Activated CD8-positive, alpha-beta memory T cell treated with anti-CD3 and anti-CD28 coated beads for 36 hours (primary cell): ENCODE data around the gene KRTAP2-1. TPM values are rescaled to one million over a fixed set of nuclear protein-coding genes. Genes with fewer than 3 reads are reported as not detected.
"Not testable (repeated sequence)": the region's sequence is repeated elsewhere in the genome, so short reads cannot be mapped to it uniquely, and the experiment has no call there.

Experiments
- CTCF ChIA-PET: fragments of 350-600 bp; sonication (Branson Sonifier 250); formaldehyde crosslinking; loops from one replicate; lab custom pipeline; 2021; ENCODE audit warnings: antibody characterized with exemption; lab: Charles Lee
- POLR2A ChIA-PET: fragments of 350-600 bp; sonication (Branson Sonifier 250); formaldehyde crosslinking; loops from one replicate; lab custom pipeline; 2021; ENCODE audit warnings: antibody characterized with exemption; lab: Charles Lee
- total RNA-seq, 2 experiments: library from RNA; stranded (reverse); gene quantifications; one replicate each; pipeline ENCODE4 v1.2.3, GENCODE V29; 2021

The KRTAP2-1 gene
- total RNA-seq, 2 experiments from 2014 or later, result not detected

DNA sequence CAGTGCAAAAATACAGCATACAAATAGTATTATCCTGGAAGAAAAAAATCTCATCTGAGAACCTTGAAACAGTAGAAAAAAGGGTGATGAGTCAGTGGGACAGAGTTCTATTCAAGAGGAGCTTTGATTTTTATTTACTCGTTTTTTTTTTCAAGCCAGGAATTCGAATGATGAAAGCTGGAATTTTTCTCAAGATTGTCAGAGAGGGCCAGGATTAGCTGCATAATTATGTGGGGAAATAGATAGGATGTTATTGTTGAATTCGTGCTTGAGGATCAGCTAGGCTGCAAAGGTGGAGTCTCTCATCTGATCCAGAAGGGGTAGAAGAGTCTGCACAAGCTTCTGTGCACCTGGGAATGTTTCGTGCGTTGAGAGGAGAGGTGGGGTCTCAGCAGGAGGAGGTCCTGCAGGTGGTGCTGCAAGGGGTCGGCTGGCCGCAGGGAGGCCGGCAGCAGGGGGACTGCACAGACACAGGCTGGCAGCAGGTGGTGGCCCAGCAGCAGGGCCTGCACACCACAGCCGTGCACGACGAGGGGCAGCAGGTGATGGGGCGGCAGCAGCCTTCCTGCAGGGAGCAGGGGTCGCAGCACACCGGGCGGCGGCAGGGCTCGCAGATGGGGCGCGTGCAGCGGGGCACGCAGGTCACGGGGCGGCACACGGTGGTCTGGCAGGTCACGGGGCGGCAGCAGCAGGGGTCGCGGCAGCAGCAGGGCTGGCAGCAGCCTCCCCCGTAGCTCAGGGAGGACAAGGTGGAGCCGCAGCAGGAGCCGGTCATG is 12.3 kb upstream of the KRTAP2-1 start:
- CTCF ChIA-PET, POLR2A ChIA-PET: not testable (repeated sequence)

DNA sequence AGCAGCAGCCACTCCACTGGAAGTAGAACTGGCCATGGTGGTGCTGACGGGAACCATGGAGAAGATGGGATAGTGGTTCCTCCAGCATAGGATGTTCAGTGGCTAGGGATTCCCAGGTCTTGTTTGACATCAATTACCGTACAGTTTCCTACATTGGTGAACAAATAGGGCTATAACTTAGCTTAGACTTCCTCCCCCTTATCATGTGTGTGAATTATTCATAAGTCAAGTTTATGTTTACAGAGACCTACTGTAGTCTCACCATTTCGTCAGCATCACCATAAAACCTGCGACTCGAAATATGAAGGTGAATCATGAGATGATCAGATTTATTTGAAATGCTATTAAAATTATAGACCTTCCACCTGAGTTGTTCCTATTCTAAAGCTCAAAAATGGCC is 11.6 kb upstream of the KRTAP2-1 start:
- ChIA-PET CTCF (no interaction called here), POLR2A (no interaction called here)

DNA sequence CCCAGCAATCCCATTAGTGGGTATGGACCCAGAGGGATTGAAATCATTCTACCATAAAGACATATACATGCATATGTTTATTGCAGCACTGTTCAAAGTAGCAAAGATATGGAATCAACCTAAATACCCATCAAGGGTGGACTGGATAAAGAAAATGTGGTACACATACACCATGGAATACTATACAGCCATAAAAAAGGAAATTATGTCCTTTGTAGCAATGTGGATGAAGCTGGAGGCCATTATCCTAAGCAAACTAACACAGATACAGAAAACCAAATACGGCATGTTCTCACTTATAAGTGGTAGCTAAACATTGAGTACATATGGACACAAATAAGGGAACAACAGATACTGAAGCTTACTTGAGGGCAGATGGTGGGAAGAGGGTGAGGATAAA is 10.4 kb upstream of the KRTAP2-1 start:
- ChIA-PET CTCF (no interaction called here), POLR2A (no interaction called here)

DNA sequence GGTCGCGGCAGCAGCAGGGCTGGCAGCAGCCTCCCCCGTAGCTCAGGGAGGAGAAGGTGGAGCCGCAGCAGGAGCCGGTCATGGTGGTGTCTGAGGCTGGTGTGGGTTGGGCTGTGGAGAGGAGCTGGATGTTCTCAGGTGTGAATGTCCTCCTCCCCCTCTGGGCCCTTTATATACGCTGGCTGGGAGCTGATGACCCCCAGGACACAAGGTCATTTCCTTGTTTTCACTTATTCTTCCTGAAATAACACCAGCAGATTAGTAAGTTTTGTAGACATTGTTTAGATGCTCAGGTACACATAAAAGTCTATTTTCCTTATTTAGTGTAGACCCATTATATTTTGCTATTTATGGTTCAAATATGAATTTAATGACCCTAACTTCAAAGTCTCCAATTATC is 8.0 kb upstream of the KRTAP2-1 start, which contains the start of gene KRTAP2-2:
KRTAP2-2 (minus strand) TSS at position 101 of the 400 bp plus-strand sequence; CDS start at position 82, 19 bp downstream.
- POLR2A ChIA-PET, CTCF ChIA-PET: not testable (repeated sequence)

DNA sequence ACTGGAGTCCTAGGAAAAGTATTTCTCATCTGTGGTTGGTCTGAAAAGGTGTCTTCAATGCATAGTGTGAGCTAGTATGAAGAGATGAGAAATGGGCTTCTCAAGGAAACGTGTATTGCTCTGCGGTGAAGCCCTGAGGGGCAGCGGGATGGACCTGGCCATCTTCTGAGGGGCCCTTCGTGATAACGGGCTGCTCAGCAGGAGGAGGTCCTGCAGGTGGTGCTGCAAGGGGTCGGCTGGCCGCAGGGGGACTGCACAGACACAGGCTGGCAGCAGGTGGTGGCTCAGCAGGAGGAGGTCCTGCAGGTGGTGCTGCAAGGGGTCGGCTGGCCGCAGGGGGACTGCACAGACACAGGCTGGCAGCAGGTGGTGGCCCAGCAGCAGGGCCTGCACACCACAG is 7.4 kb upstream of the KRTAP2-1 start:
- POLR2A ChIA-PET, CTCF ChIA-PET: not testable (repeated sequence)

DNA sequence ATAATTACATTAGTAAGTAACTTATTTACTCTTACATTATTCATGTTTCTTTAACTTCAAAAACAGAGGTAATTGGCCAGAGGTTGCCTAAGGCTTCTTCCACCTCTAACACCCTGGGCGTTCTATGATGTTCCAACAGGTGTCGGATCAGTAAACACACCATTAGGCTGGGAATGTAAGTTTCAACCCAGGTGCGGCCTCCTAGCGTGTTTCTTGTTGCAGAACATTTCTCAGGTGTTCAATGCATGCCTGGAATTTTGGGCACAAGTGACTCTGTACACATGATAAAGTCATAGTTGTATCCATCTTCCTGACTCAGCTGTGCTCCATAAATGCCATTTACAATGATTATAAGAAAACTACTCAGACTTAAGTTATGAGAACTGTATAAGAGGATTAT is 6.9 kb upstream of the KRTAP2-1 start:
- ChIA-PET POLR2A (no interaction called here), CTCF (no interaction called here)

DNA sequence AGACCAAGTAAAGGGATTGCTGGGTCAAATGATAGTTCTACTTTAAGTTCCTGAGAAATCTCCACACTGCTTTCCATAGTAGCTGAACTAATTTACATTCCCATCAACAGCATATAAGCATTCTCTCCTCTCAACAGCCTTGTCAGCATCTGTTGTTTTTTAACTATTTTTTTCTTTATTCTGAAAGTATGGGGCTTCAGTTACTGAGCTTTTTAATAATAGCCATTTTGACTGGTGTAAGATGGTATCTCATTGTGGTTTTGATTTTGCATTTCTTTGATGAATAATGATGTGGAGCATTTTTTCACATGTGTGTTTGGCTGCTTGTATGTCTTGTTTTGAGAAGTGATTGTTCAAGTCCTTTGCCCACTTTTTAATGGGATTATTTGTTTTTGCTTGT is 5.5 kb upstream of the KRTAP2-1 start:
- POLR2A ChIA-PET, result no interaction called here
- CTCF ChIA-PET, result no interaction called here

DNA sequence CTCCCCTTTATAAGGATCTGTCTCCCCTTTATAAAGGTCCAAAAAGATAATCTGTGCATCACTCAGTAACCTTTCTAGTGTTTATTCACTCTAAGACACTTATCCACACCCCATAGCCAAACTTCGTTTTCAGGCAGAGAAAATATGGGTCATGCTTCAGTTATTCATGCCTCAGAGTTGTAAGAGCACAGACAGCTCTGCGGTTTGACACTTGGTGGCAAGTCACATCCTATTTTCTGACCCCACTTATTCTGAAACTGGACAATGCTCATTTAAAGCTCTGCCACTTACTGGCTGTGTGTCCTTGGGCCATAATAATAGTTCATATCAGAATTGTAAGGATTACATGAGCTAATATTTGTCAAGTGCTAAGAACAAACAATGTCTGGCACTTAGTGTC is 2.0 kb upstream of the KRTAP2-1 start:
- POLR2A ChIA-PET, result no interaction called here
- CTCF ChIA-PET, result no interaction called here

DNA sequence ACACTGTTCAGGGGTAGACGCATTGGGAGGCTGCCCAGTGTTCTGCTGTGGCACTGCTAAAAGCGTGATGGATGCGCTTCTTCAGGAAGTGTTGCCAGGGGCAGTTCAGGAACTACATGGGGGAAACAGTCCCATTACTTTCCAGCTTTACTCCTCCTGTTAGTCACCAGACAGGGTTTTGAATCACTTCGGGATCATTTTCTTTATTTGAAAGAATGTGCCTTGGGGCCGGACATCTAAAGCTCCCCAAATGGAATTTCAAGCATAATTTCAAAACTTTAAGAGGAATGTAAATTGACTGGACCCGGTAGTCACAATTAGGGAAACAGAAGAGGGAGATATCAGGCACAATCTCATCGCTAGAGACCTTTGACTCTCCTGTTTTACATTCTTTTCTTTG is 1.3 kb upstream of the KRTAP2-1 start:
- ChIA-PET POLR2A (no interaction called here), CTCF (no interaction called here)

DNA sequence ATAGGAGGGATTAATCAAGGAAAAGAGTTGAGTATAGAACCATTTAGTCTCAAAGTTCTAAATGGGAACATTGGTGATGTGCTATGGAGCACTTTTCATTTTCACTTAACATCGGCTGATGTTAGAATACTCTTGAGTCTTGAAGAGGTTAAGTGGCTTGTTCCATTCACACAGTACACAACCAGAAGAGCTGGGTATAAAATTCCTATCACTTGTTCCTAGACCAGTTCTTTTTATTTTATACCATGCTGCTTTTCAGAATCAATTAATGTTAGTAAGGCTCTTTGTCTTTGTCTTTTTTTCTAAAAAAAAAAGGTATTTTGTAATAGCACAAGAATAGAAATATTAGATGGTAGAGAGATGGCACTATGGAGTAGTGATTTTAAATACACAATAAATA is 4.2 kb downstream of the KRTAP2-1 start:
- ChIA-PET POLR2A (no interaction called here), CTCF (no interaction called here)

DNA sequence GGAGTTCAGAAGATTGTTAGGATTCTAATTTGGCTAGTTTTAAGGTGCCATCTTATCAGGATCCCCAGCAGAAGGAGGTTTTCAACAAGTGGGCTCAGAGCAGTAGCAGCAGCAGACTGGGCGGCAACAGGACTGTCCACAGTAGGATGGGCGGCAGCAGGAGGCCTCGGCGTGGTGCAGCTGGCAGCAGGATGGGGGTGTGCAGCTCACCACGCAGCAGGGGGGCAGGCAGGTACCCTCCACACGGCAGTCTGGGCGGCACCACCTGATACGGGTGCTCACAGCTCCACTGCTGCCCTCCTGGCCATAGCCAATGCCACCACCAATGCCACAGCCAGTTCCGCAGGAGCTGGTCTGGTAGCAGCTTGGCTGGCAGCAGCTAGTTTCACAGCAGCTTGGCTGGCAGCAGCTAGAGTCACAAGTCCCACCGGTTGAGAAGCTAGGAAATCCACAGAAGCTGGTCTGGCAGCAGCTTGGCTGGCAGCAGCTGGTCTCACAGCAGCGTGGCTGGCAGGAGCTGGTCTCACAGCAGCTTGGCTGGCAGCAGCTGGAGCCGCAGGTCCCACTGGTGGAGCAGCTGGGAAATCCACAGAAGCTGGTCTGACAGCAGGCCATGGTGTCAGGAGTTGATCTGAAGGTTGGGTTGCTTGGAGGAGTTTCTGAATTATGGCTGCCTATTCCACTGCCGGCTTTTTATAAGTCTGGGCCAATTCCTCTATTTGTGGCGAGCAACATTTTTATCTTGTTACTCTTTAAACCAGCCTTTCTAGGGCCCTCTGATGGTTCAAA is 6.1 kb downstream of the KRTAP2-1 start, which contains the start of gene KRTAP1-1:
KRTAP1-1 (minus strand) TSS at position 668 of the 789 bp plus-strand sequence; CDS start at position 615, 53 bp downstream.
- POLR2A ChIA-PET, CTCF ChIA-PET: not testable (repeated sequence)

DNA sequence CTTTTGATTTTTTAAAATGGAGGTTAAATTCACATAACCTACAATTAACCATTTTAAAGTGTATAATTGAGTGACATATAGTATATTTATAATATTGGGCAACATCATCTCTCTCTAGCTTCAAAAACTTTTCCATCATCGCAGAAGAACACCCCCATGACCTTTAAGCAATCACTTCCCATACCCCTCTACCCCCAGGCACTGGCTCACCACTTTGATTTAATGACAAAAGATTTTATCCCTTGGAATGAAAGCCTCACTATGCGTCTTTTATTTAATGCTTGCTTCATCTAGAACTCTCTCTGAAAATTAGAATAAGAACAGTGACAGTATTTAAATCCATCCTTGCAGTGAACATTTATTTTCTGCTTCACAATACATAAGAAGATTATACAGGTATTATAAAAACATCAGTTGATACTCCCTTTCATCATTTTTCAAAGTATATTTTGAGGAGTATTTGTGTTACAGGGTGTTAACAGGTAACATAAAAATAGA is 9.2 kb downstream of the KRTAP2-1 start:
- ChIA-PET POLR2A (no interaction called here), CTCF (no interaction called here)

DNA sequence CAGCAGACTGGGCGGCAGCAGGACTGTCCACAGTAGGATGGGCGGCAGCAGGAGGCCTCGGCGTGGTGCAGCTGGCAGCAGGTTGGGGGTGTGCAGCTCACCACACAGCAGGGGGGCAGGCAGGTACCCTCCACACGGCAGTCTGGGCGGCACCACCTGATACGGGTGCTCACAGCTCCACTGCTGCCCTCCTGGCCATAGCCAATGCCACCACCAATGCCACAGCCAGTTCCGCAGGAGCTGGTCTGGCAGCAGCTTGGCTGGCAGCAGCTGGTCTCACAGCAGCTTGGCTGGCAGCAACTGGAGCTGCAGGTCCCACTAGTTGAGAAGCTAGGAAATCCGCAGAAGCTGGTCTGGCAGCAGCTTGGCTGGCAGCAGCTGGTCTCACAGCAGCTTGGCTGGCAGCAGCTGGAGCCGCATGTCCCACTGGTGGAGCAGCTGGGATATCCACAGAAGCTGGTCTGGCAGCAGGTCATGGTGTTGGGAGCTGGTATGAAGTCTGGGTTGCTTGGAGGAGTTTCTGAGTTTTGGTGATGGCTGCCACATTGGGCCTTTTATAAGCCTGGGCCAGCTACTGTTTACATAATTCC is 12.7 kb downstream of the KRTAP2-1 start, which contains the start of gene KRTAP1-3:
KRTAP1-3 (minus strand) TSS at position 529 of the 590 bp plus-strand sequence; CDS start at position 476, 53 bp downstream.
- POLR2A ChIA-PET, CTCF ChIA-PET: not testable (repeated sequence)

DNA sequence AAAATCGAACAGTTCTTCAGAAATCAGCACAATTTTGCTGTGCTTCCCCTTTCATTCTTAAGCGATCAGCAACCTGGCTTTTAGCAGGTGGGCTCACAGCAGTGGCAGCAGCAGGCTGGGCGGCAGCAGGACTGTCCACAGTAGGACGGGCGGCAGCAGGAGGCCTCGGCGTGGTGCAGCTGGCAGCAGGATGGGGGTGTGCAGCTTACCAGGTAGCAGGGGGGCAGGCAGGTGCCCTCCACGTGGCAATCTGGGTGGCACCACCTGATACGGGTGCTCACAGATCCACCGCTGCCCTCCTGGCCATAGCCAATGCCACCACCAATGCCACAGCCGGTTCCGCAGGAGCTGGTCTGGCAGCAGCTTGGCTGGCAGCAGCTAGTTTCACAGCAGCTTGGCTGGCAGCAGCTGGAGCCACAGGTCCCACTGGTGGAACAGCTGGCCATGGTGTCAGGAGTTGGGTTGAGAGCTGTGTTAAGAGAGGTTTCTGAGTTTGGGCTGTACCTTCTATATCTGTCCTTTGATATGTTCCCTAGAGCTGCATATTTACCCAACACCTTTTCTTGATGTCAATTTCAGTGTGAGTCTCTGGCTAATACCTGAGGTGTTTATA is 17.4 kb downstream of the KRTAP2-1 start, which contains the start of gene KRTAP1-4:
KRTAP1-4 (minus strand) TSS at position 563 of the 613 bp plus-strand sequence; CDS start at position 446, 117 bp downstream.
- ChIA-PET POLR2A (no interaction called here), CTCF (interaction anchor here (1.2 kb wide), 1 partner anchor 9 kb away, joined by 3 read pairs; no protein-coding TSS in a partner anchor)

DNA sequence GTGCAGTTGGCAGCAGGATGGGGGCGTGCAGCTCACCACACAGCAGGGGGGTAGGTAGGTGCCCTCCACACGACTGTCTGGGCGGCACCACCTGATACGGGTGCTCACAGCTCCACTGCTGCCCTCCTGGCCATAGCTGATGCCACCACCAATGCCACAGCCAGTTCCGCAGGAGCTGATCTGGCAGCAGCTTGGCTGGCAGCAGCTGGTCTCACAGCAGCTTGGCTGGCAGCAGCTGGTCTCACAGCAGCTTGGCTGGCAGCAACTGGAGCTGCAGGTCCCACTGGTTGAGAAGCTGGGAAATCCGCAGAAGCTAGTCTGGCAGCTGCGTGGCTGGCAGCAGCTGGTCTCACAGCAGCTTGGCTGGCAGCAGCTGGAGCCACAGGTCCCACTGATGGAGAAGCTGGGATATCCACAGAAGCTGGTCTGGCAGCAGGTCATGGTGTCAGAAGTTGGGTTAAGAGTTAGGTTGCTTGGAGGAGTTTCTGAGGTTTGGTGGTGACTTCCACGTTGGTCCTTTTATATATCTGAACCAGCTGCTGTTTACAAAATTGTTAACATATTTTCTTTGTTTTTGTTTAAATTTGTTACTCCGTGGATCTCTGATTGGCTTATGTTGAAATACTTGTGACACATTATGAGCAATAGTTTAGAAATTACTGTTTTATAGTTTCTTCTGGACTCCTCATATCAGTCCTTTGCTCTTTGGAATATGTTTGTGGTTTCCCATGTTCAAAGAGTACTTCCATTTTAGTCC is 20.2 kb downstream of the KRTAP2-1 start, which contains the start of gene KRTAP1-5:
KRTAP1-5 (minus strand) TSS at position 494 of the 757 bp plus-strand sequence; CDS start at position 441, 53 bp downstream.
- ChIA-PET CTCF (interaction anchor here (0.7 kb wide), 1 partner anchor 18 kb away, joined by 3 read pairs; the partner anchor contains the start of gene KRTAP3-1), POLR2A (no interaction called here)

DNA sequence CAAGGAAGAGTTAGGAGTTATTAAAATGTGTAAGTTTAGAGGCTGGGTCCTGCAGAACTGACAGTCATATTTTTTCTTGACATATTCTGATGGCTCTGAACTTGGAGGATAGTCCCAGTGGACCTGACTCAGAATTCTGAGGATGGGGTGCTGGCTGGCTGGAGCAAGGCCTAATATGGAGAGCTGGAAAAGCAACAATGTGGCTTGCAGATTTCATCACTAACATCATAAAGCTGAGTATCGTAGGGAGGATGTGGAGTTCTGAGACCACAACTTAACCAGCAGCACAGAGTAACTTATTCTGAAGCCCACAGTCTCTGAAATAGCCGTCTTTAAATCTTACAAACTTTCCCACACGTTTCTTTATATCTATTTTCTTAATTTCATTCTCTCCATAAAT is 22.4 kb downstream of the KRTAP2-1 start:
- CTCF ChIA-PET, result no interaction called here

DNA sequence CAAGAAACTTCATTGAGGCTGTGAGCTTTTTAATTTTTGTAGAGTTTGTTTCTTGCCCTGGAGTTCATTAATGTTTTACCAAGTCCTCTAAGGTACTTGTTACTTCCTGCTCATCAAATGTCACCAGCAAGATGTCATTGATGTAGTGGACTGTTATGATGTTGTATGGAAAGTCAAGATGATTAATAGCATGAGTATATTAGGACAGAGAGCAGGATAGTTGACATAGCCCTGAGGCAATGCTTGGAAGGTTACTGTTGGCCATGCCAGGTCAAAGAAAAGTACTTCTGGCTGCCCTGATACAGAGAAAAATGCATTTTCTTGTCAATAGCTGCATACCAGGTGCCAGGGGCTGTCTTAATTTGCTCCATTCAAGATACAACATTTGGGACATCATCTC is 26.8 kb downstream of the KRTAP2-1 start:
- POLR2A ChIA-PET, result no interaction called here
- CTCF ChIA-PET, result interaction anchor here (1.3 kb wide), 1 partner anchor 9 kb away, joined by 3 read pairs; no protein-coding TSS in a partner anchor

More for the DNA sequence above, 22.4 kb downstream of the KRTAP2-1 start:
- POLR2A ChIA-PET, result no interaction called here

DNA sequence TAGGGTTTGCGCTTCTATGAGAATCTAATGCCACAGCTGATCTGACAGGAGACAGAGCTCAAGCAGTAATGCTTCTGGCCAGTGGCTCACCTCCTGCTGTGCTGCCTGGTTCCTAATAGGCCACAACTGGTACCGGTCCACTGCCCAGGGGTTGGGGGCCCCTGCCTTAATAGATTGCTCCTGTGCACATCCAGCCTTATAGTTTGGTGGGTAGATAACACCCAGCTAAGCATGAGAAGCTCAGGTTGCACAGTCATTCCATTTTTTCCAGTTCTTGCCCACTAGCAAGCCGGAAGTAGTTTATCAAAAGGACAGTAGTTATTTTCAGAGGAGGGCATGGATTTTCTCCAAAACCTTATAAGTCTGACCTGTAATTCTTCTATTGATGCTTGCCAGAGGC is 27.7 kb downstream of the KRTAP2-1 start:
- CTCF ChIA-PET, result no interaction called here

More for the DNA sequence above, 27.7 kb downstream of the KRTAP2-1 start:
- POLR2A ChIA-PET, result no interaction called here
